GM18868 (cell line): ENCODE results near the gene NDFIP1.
"Not testable (repeated sequence)": the region's sequence is repeated elsewhere in the genome, so short reads cannot be mapped to it uniquely, and the experiment has no call there.

ENCODE experiments used
- ATAC-seq: cut with Tn5 transposase; IDR thresholded peaks from one replicate; pipeline ENCODE4 v1.9.1; 2021; ENCODE audit warnings: mild to moderate bottlenecking, moderate library complexity; ENCODE audit not compliant: unreplicated experiment

Gene NDFIP1, protein sequence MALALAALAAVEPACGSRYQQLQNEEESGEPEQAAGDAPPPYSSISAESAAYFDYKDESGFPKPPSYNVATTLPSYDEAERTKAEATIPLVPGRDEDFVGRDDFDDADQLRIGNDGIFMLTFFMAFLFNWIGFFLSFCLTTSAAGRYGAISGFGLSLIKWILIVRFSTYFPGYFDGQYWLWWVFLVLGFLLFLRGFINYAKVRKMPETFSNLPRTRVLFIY

GRCh38 chr5:142108432-142109330, at the start of gene NDFIP1:
Gene NDFIP1, plus strand, starts transcription at chr5:142108779. Its CDS starts 196 bp downstream, at chr5:142108975.
- ATAC-seq: peak; percentile 97

DNA sequence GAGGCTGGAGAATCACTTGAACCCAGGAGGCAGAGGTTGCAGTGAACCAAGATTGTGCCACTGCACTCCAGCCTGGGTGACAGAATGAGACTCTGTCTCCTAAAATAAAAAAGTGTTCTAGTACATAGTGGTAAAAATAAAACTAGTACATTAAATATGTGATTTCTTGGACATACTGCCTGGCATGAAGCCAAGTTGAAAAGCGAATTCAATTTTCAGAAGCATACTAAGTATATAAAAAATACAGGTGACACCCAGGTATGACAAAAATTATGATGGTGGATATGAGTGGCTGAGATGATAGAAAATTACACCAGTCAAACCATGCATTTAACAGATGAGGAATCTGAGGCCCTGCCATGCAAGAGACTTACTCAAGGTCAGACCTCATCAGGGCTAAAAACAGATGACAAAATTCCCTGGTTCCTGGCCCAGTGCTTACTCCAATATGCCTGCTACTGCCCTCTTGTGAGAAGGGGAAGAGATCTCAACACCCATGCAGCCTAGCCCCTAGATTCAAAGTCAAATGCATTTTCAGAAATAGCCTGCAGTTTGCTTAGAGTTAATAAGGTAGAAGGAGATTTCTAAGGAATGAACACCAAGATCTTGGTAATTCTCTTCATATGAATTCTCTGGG, 49.2 kb upstream of the NDFIP1 start:
- no peak for ATAC-seq

- no peak for ATAC-seq
Observed at GRCh38 chr5:142063376-142063775, 45.2 kb upstream of the NDFIP1 start.

GRCh38 chr5:142063878-142064331, 44.7 kb upstream of the NDFIP1 start:
- no peak for ATAC-seq

GRCh38 chr5:142065273-142065672, 43.3 kb upstream of the NDFIP1 start:
- no peak for ATAC-seq

GRCh38 chr5:142069606-142070399, 38.8 kb upstream of the NDFIP1 start:
- no peak for ATAC-seq

GRCh38 chr5:142070734-142071133, 37.8 kb upstream of the NDFIP1 start:
- ATAC-seq: no peak

GRCh38 chr5:142072488-142072887, 36.1 kb upstream of the NDFIP1 start:
- no peak for ATAC-seq

DNA sequence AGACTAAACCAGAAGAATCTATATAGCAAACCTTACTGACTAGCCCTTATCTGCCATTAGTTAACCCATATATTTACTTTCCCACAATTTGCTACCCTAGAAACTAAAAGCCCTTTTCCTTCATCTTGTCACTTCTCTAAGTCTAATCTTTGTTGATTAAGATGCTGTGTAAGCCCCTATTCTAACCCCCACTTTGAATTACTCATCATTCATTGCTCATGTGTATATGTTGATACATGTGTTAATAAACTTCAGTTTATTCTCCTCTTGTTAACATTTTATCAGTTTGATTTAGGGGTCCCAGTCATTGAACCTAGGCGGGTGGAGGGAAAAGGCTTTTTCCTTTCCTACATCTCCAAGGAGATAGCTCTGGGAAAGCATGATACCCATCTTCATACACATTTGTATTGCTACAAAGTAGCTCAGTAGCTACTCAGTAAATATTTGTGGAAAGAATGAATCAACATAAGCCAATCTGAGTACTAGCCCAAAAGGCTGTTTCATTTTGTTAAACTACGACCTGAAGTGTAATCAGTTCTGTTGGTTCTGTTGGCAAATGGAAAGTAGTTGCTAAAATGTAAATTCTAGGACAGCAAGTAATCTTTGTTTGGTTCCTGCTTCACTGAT, 35.1 kb upstream of the NDFIP1 start:
- ATAC-seq: no peak

- ATAC-seq: no peak
Observed at GRCh38 chr5:142074006-142074405, 34.6 kb upstream of the NDFIP1 start.

GRCh38 chr5:142078221-142078620, 30.4 kb upstream of the NDFIP1 start:
- no peak for ATAC-seq

DNA sequence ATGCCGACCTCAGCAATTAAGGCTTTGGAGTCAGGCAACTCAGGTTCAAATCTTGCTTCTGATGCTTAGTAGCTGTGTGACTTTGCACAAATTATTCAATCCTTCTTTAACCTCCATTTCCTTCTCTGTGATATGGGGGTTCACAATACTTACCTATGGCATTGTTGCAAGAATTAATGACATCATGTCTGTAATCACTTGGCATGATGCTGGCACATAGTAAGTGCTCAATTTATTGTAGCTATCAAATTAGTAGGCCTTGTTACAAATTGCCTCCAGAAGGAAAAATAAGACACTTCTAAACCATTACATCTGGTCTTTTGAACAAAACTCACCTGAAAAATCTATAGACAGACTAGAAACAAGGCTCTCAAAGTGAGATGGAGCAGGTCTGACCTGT, 29.9 kb upstream of the NDFIP1 start:
- no peak for ATAC-seq

DNA sequence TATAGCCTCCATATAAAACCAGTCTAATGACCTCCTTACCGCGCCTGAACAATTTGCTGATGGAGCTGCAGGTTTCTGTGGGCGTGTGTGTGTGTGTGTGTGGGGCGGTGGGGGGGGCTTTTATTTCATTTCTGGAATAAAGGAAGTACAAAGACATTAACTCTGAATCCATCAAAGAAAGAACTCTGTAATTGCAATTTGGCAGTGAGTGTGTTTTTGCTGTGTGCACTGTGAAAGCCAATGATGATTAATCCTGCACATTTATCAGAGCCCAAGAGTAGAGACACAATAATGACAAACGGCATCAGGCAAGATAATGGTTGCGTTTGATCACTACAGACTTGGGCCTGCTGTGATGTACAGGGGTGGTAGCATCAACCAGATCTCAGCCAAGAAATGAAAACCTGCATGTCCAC, 29.3 kb upstream of the NDFIP1 start:
- no peak for ATAC-seq

DNA sequence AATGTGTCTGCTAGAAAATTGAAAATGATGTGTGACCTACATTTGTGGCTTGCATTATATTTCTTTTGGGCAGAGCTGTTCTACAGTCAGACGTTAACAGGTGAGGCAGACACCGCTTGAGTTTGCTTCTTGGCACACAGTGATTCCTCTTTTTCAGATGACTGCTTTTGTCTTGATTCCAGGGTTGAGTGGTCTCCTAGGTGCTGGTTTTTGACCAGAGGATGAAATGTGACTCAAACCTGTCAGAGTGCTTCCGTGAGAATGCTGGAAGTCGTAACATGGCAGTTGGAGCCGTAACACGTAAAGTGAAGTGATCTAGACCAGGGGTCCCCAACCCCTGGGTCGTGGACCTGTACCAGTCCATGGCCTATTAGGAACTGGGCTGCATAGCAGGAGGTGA, 28.3 kb upstream of the NDFIP1 start:
- ATAC-seq: no peak

DNA sequence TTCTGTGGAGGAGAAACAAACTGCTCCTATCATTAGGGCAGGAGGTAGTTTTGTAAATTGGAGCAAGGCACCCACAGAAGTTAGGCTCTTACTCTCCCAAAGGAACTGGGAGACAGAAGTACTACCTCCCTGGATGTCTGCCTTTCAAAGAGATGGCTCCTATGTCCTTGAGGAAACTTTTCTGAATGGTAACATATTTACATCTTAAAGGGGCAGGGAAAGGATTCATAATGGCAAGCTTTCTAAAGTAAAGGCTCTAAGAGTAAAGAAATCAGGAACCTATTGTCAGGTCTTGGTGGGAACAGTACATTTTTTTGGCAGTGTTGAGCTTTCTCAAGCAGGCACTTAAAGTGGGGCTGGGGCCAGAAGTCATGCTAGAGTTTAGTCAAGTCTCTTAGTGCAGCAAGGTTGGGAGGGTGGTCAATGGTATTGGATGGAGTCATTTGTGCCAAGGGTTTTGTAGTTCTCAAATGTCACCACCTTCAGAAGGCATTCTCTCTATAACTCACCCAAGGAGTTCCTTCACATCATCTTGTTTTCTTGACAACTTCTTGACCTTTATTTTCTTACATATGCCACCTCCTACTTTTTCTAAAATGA, 26.3 kb upstream of the NDFIP1 start:
- ATAC-seq: no peak

- no peak for ATAC-seq
Observed at GRCh38 chr5:142086229-142086628, 22.4 kb upstream of the NDFIP1 start.

DNA sequence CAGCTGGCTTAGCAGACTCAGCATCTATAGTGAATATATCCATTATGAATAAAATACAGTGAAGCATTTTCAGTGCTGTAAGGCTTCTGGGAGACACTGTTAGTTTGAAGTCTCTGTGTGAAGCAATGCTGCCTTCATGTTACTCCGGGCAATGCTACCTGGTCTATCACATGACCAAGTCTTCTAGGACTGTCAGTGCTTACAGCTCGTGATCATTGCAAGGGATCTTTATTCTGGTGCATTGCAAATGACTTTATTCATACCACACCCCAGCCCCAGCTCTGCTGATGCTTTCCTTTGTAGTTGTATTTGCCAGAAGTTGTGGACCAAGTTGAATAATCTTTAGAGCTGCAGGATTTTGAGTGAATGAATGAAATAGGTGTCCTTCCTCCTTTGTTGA, 21.9 kb upstream of the NDFIP1 start:
- ATAC-seq: no peak

GRCh38 chr5:142087920-142088679, 20.5 kb upstream of the NDFIP1 start:
- no peak for ATAC-seq

DNA sequence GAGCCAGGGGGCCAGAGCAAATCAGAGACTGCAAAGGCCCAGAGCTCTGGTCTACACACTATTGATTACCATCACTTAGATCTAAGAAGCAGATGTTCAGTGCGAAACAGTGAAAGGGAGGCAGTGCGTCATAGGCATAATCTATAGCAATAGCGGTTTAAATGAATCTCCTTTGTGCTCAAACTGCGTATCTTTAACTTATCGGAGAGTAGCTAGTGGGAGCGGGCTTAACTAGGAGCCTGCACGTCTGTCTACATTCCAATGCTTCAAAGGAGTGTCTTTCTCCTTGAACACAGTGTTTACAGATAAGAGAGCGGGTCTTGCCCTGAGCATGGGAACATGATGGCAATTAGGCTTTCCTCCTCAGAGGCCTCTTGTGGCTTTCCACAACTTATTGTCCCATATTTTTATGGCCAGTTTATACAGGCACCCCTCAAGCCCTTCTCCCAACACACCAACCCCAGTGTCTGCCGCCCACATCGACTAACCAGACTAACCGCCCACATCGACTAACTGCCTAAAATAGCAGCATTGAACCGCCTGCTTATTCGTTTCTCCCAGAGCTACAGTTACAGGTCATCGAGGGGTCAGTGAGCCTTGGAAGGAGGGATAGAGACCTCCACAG, 19.6 kb upstream of the NDFIP1 start:
- not testable (repeated sequence) for ATAC-seq
